ENCODE results near the gene TMEM170B.

DNA sequence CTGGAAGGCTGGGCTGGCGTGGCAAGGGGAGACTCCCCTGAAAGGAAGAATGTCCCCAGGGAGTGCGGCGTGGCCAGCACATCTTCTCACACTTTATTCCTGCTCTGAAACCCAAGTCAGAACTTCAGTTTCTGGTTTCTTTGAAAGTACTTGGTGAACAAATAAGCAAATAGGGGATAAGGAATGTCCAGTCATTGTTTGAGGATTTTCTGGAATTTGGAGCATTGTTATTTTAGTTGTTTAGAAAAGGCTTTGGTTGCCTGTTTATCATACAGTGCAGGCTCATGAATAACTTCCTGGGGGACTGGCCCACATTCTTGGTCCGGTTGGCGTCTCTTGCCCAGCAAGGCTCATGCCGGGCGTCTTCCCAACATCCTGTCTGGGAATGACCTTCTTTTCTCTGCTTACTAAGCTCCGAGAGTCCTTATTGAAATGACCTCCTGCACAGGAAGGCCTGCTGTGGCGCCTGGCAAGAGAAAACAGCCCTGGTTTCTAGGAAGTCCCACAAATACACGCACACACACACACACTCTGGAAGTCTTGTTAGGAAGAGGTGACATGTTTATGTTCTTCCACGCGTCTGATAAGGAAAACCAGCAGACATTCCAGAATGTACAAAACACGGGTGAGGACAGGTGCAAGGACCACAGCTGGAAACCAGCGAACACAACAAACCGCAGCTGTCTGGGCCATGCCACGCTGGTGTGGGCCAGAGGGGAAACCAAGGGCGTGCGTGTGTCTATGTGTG is 71.9 kb downstream of the TMEM170B start:
- TF ChIP-seq, protein P1, sequence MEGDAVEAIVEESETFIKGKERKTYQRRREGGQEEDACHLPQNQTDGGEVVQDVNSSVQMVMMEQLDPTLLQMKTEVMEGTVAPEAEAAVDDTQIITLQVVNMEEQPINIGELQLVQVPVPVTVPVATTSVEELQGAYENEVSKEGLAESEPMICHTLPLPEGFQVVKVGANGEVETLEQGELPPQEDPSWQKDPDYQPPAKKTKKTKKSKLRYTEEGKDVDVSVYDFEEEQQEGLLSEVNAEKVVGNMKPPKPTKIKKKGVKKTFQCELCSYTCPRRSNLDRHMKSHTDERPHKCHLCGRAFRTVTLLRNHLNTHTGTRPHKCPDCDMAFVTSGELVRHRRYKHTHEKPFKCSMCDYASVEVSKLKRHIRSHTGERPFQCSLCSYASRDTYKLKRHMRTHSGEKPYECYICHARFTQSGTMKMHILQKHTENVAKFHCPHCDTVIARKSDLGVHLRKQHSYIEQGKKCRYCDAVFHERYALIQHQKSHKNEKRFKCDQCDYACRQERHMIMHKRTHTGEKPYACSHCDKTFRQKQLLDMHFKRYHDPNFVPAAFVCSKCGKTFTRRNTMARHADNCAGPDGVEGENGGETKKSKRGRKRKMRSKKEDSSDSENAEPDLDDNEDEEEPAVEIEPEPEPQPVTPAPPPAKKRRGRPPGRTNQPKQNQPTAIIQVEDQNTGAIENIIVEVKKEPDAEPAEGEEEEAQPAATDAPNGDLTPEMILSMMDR (IDR thresholded peaks at IDR 0.05), result no peak
- TF ChIP-seq POLR2A (IDR thresholded peaks at IDR 0.05), result no peak

All from uterus (tissue), 2 donors.